ENCODE data around the gene VRK2.

The VRK2 gene

GRCh38 chr2:58056192-58056916 lies 9.7 kb downstream of the VRK2 start:
- Histone ChIP-seq H3K79me2 (no peaks in the 10 kb centered on the region), H3K27ac (no peak overlapping the region), H3K4me3 (ENCODE audit: low read depth, low read length) (no peak overlapping the region), H3K4me1 (no peaks in the 10 kb centered on the region), H3K27me3 (ENCODE audit: control insufficient read depth, insufficient read depth, low read length) (no peaks in the 10 kb centered on the region), H3K9ac (no peak overlapping the region), H3K9me3 (ENCODE audit: control insufficient read depth, low read length) (no peaks in the 10 kb centered on the region), H2AFZ (no peak overlapping the region), H3K36me3 (ENCODE audit: control insufficient read depth, insufficient read depth, low read length) (no peaks in the 10 kb centered on the region), H3K4me2 (ENCODE audit: low read length) (no peak overlapping the region)
- no peak for TF ChIP-seq CTCF (IDR thresholded peaks at IDR 0.05)

- Histone ChIP-seq H3K36me3 (ENCODE audit: control insufficient read depth, insufficient read depth, low read length) (no peaks in the 10 kb centered on the region), H3K4me2 (ENCODE audit: low read length) (no peak overlapping the region), H3K9me3 (ENCODE audit: control insufficient read depth, low read length) (no peaks in the 10 kb centered on the region), H3K27ac (no peak overlapping the region), H3K27me3 (ENCODE audit: control insufficient read depth, insufficient read depth, low read length) (no peaks in the 10 kb centered on the region), H3K4me3 (ENCODE audit: low read depth, low read length) (no peak overlapping the region), H3K79me2 (no peaks in the 10 kb centered on the region), H3K9ac (no peak overlapping the region), H2AFZ (no peak overlapping the region), H3K4me1 (no peaks in the 10 kb centered on the region)
- TF ChIP-seq CTCF (IDR thresholded peaks at IDR 0.05): no peak
These were observed 11.3 kb downstream of the VRK2 start for GRCh38 chr2:58057707-58058530.

GRCh38 chr2:58063641-58064040 lies 17.0 kb downstream of the VRK2 start:
- Histone ChIP-seq H3K9me3 (ENCODE audit: control insufficient read depth, low read length) (no peaks in the 10 kb centered on the region), H3K4me3 (ENCODE audit: low read depth, low read length) (no peak overlapping the region), H3K4me2 (ENCODE audit: low read length) (no peak overlapping the region), H3K27ac (no peak overlapping the region), H3K27me3 (ENCODE audit: control insufficient read depth, insufficient read depth, low read length) (no peaks in the 10 kb centered on the region), H2AFZ (no peak overlapping the region), H3K79me2 (no peaks in the 10 kb centered on the region), H3K9ac (no peak overlapping the region), H3K36me3 (ENCODE audit: control insufficient read depth, insufficient read depth, low read length) (no peaks in the 10 kb centered on the region), H3K4me1 (no peaks in the 10 kb centered on the region)
- no peak for TF ChIP-seq CTCF (IDR thresholded peaks at IDR 0.05)

GRCh38 chr2:58064086-58064485 lies 17.5 kb downstream of the VRK2 start:
- no peak overlapping the region for H3K9ac ChIP-seq
- TF ChIP-seq CTCF (IDR thresholded peaks at IDR 0.05): no peak
- no peaks in the 10 kb centered on the region for H3K4me1 ChIP-seq
- no peak overlapping the region for H3K27ac ChIP-seq
- H3K4me3 ChIP-seq (ENCODE audit: low read depth, low read length): no peak overlapping the region
- H2AFZ ChIP-seq: no peak overlapping the region
- H3K9me3 ChIP-seq (ENCODE audit: control insufficient read depth, low read length): no peaks in the 10 kb centered on the region
- no peaks in the 10 kb centered on the region for H3K27me3 ChIP-seq (ENCODE audit: control insufficient read depth, insufficient read depth, low read length)
- no peaks in the 10 kb centered on the region for H3K79me2 ChIP-seq
- H3K36me3 ChIP-seq (ENCODE audit: control insufficient read depth, insufficient read depth, low read length): no peaks in the 10 kb centered on the region
- H3K4me2 ChIP-seq (ENCODE audit: low read length): no peak overlapping the region

Measured in parathyroid adenoma (tissue), 2 donors.